SK-N-SH (cell line): ENCODE results near the gene EHMT2. TPM values are rescaled to one million over a fixed set of nuclear protein-coding genes. Genes with fewer than 3 reads are reported as not detected.

ENCODE experiments used
- CTCF ChIA-PET: fragments of 300-600, 350-600 bp; formaldehyde crosslinking; extraction: SDS; loops from one replicate; lab custom pipeline; 2021; lab: Yijun Ruan, JAX
- POLR2A ChIA-PET: fragments of 350-600 bp; sonication (Branson Sonifier 250); formaldehyde crosslinking; extraction: SDS; loops from one replicate; lab custom pipeline; 2020; ENCODE audit warnings: antibody characterized with exemption, inconsistent platforms; lab: Yijun Ruan, JAX
- DNase-seq: peaks from one replicate; pipeline ENCODE4 v3.0.0; 2012
- H2AFZ ChIP-seq: fragments of 200-600 bp; sonication (generic); 2 replicates; pipeline ENCODE4 v1.8.1; 2016; ENCODE audit warnings: antibody characterized with exemption, mild to moderate bottlenecking, low read depth
- H3F3A ChIP-seq: fragments of 200-600 bp; sonication (generic); replicated peaks from 2 replicates; pipeline ENCODE3; 2016; ENCODE audit warnings: antibody characterized with exemption, mild to moderate bottlenecking; ENCODE audit not compliant: insufficient read depth
- H3K27ac ChIP-seq, 2 experiments: fragments of 200-500 bp in 1 of 2; fragments of 200-600 bp in 1 of 2; sonication (Bioruptor generic) in 1 of 2; sonication (generic), shearing (Covaris generic) in 1 of 2; 2 replicates each; pipeline versions ENCODE4 v1.5.1 to v1.6.1; 2014 to 2016; ENCODE audit warnings: low read depth in 2 of 2, inconsistent platforms in 1 of 2, low read length in 1 of 2, mild to moderate bottlenecking in 1 of 2, mixed read lengths in 1 of 2
- H3K27me3 ChIP-seq: fragments of 200-600 bp; sonication (generic), shearing (Covaris generic); 2 replicates; pipeline ENCODE4 v1.6.1; 2016; ENCODE audit warnings: mixed run types; ENCODE audit not compliant: insufficient read depth
- H3K36me3 ChIP-seq, 2 experiments: fragments of 200-500 bp in 1 of 2; fragments of 200-600 bp in 1 of 2; sonication (Bioruptor generic) in 1 of 2; sonication (generic) in 1 of 2; replicated peaks in 1 of 2; 2 replicates each; pipeline versions ENCODE3 to v1.5.1; 2014 to 2016; ENCODE audit warnings: low read length in 1 of 2, mild to moderate bottlenecking in 1 of 2; ENCODE audit not compliant: insufficient read depth in 2 of 2, control insufficient read depth in 1 of 2
- H3K4me1 ChIP-seq, 2 experiments: fragments of 200-500 bp in 1 of 2; fragments of 200-600 bp in 1 of 2; sonication (Bioruptor generic) in 1 of 2; sonication (generic), shearing (Covaris generic) in 1 of 2; 2 replicates each; pipeline versions ENCODE4 v1.5.1 to v1.6.1; 2014 to 2016; ENCODE audit warnings: low read depth in 1 of 2, low read length in 1 of 2, mixed run types in 1 of 2; ENCODE audit not compliant: insufficient read depth in 2 of 2, control insufficient read depth in 1 of 2
- H3K4me2 ChIP-seq: fragments of 200-600 bp; sonication (generic), shearing (Covaris generic); 2 replicates; pipeline ENCODE4 v1.6.1; 2017; ENCODE audit warnings: mixed run types
- H3K4me3 ChIP-seq, 2 experiments: fragments of 200-500 bp in 1 of 2; fragments of 200-600 bp in 1 of 2; sonication (Bioruptor generic) in 1 of 2; sonication (generic), shearing (Covaris generic) in 1 of 2; 2 replicates each; pipeline versions ENCODE4 v1.5.1 to v1.8.1; 2014 to 2016; ENCODE audit warnings: low read depth in 2 of 2, inconsistent platforms in 1 of 2, low read length in 1 of 2, mild to moderate bottlenecking in 1 of 2, mixed read lengths in 1 of 2, moderate library complexity in 1 of 2
- H3K79me2 ChIP-seq: fragments of 200-600 bp; sonication (generic); 2 replicates; pipeline ENCODE4 v1.8.1; 2017; ENCODE audit warnings: mild to moderate bottlenecking; ENCODE audit not compliant: insufficient read depth
- H3K9ac ChIP-seq: fragments of 200-600 bp; sonication (generic); 2 replicates; pipeline ENCODE4 v1.6.1; 2017; ENCODE audit warnings: mixed run types
- H3K9me2 ChIP-seq: fragments of 200-600 bp; sonication (generic); 2 replicates; pipeline ENCODE4 v1.6.1; 2017; ENCODE audit warnings: mixed run types
- H3K9me3 ChIP-seq: fragments of 200-600 bp; sonication (generic); 2 replicates; pipeline ENCODE4 v1.6.1; 2017; ENCODE audit warnings: mixed run types, mild to moderate bottlenecking, moderate library complexity
- H4K20me1 ChIP-seq: fragments of 200-600 bp; sonication (generic); 2 replicates; pipeline ENCODE4 v1.6.1; 2017; ENCODE audit warnings: mild to moderate bottlenecking, mixed run types; ENCODE audit not compliant: insufficient read depth
- EZH2phosphoT487 ChIP-seq: fragments of 200-600 bp; sonication (generic); IDR thresholded peaks from 2 replicates; pipeline ENCODE4 v1.6.1; 2017; ENCODE audit warnings: low read depth, mixed run types, mild to moderate bottlenecking, antibody characterized with exemption, moderate library complexity, borderline replicate concordance
- FOSL2 ChIP-seq: IDR thresholded peaks from 2 replicates; pipeline ENCODE4 v1.4.0; 2012; ENCODE audit warnings: low read depth, mild to moderate bottlenecking, moderate library complexity, borderline replicate concordance
- FOXJ3 ChIP-seq: sonication (generic); formaldehyde crosslinking; IDR thresholded peaks from 2 replicates; pipeline ENCODE4 v1.5.1; 2020; ENCODE audit warnings: mild to moderate bottlenecking, missing genetic modification reagents
- FOXM1 ChIP-seq: IDR thresholded peaks from 2 replicates; pipeline ENCODE4 v1.4.0; 2012; ENCODE audit warnings: low read depth, mild to moderate bottlenecking
- JUND ChIP-seq: IDR thresholded peaks from 2 replicates; pipeline ENCODE4 v1.4.0; 2012
- MEF2A ChIP-seq: IDR thresholded peaks from 2 replicates; pipeline ENCODE4 v1.4.0; 2012; ENCODE audit warnings: low read depth, borderline replicate concordance
- MXI1 ChIP-seq: IDR thresholded peaks from 2 replicates; pipeline ENCODE4 v1.6.1; 2012; ENCODE audit warnings: mild to moderate bottlenecking, low read depth, low read length, improper control_type of control experiment
- NFIC ChIP-seq: IDR thresholded peaks from 2 replicates; pipeline ENCODE4 v1.4.0; 2012; ENCODE audit warnings: borderline replicate concordance
- POLR2AphosphoS5 ChIP-seq: IDR thresholded peaks from 2 replicates; pipeline ENCODE4 v1.6.1; 2012; ENCODE audit warnings: low read depth, low read length
- RFX5 ChIP-seq: IDR thresholded peaks from 2 replicates; pipeline ENCODE4 v1.6.1; 2012; ENCODE audit warnings: mild to moderate bottlenecking, improper control_type of control experiment, low read length
- TCF12 ChIP-seq: IDR thresholded peaks from 2 replicates; pipeline ENCODE4 v1.4.0; 2012
- TEAD4 ChIP-seq: IDR thresholded peaks from 2 replicates; pipeline ENCODE4 v1.4.0; 2012; ENCODE audit warnings: mild to moderate bottlenecking, borderline replicate concordance; ENCODE audit not compliant: insufficient read depth
- WGBS: methylation state at CpG from one replicate; pipeline ENCODE4 v1.1.6; 2017; ENCODE audit warnings: low lambda C conversion rate; 5-methylcytosine and 5-hydroxymethylcytosine counted together
- polyA plus RNA-seq, 3 experiments: library from polyadenylated mRNA; depleted of rRNA; stranded (reverse); fragments of >200 nt; gene quantifications; 2 replicates each; pipeline ENCODE4 v1.2.3, GENCODE V29; 2012
- TF ChIP-seq, protein P1 (sequence below): fragments of 150-350 bp; IDR thresholded peaks from 2 replicates; pipeline ENCODE4 v1.6.1; 2017; ENCODE audit warnings: antibody characterized with exemption, low read length, low read depth, borderline replicate concordance
- TF ChIP-seq, protein P2 (sequence below): fragments of 150-350 bp; IDR thresholded peaks from 2 replicates; pipeline ENCODE4 v1.6.1; 2016; ENCODE audit warnings: mild to moderate bottlenecking, low read depth, low read length
- TF ChIP-seq, protein P3 (sequence below): fragments of 200-600 bp; sonication (generic); IDR thresholded peaks from 2 replicates; pipeline ENCODE4 v1.6.1; 2017; ENCODE audit warnings: antibody characterized with exemption, mild to moderate bottlenecking, moderate library complexity

Gene EHMT2
- polyA plus RNA-seq, 1 of the 3 experiments (the other 2 are of a cell fraction): 72.0 TPM

DNA sequence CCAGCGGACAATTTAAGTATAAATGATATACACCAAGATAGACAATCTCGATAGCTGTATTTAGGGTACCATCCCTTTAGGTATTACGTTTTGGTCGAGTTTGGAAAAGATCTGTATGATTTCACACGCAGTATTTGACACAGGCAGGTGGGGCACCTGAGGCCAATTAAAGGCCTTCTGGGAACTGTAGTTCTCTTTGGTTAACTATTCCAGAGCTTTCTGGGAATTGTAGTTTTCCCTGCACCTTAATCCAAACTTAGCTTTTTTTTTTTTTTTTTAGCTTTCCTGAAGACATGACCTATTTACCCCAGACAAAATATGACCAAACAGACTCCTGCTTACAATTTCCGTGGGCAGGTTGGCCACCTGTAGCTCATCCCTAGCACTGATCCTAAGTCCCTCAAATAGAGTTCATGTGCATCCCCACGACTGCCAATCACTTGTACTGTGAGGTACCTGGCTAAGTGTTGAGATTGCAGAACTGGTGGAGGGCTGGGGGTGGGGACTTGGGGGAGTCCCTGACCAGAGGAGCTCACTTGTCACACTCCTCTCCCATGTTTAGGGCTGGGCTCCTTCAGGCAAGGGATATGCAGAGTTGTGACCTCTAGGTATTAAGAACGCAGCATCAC, 999 bp upstream of the EHMT2 start (continued):
- TF ChIP-seq JUND (no peak), TEAD4 (no peak), RFX5 (no peak), MXI1 (no peak; the same call in 1 of the 2 replicates), EZH2phosphoT487 (no peak), POLR2AphosphoS5 (peak; percentile 44; the same call in 1 of the 2 replicates), TCF12 (peak; percentile 33; the same call in 1 of the 2 replicates), FOXM1 (no peak), FOSL2 (no peak)
- TF ChIP-seq, protein P1, sequence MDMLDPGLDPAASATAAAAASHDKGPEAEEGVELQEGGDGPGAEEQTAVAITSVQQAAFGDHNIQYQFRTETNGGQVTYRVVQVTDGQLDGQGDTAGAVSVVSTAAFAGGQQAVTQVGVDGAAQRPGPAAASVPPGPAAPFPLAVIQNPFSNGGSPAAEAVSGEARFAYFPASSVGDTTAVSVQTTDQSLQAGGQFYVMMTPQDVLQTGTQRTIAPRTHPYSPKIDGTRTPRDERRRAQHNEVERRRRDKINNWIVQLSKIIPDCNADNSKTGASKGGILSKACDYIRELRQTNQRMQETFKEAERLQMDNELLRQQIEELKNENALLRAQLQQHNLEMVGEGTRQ: no peak
- TF ChIP-seq, protein P2, sequence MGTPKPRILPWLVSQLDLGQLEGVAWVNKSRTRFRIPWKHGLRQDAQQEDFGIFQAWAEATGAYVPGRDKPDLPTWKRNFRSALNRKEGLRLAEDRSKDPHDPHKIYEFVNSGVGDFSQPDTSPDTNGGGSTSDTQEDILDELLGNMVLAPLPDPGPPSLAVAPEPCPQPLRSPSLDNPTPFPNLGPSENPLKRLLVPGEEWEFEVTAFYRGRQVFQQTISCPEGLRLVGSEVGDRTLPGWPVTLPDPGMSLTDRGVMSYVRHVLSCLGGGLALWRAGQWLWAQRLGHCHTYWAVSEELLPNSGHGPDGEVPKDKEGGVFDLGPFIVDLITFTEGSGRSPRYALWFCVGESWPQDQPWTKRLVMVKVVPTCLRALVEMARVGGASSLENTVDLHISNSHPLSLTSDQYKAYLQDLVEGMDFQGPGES: no peak
- TF ChIP-seq, protein P3, sequence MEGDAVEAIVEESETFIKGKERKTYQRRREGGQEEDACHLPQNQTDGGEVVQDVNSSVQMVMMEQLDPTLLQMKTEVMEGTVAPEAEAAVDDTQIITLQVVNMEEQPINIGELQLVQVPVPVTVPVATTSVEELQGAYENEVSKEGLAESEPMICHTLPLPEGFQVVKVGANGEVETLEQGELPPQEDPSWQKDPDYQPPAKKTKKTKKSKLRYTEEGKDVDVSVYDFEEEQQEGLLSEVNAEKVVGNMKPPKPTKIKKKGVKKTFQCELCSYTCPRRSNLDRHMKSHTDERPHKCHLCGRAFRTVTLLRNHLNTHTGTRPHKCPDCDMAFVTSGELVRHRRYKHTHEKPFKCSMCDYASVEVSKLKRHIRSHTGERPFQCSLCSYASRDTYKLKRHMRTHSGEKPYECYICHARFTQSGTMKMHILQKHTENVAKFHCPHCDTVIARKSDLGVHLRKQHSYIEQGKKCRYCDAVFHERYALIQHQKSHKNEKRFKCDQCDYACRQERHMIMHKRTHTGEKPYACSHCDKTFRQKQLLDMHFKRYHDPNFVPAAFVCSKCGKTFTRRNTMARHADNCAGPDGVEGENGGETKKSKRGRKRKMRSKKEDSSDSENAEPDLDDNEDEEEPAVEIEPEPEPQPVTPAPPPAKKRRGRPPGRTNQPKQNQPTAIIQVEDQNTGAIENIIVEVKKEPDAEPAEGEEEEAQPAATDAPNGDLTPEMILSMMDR: no peak

DNA sequence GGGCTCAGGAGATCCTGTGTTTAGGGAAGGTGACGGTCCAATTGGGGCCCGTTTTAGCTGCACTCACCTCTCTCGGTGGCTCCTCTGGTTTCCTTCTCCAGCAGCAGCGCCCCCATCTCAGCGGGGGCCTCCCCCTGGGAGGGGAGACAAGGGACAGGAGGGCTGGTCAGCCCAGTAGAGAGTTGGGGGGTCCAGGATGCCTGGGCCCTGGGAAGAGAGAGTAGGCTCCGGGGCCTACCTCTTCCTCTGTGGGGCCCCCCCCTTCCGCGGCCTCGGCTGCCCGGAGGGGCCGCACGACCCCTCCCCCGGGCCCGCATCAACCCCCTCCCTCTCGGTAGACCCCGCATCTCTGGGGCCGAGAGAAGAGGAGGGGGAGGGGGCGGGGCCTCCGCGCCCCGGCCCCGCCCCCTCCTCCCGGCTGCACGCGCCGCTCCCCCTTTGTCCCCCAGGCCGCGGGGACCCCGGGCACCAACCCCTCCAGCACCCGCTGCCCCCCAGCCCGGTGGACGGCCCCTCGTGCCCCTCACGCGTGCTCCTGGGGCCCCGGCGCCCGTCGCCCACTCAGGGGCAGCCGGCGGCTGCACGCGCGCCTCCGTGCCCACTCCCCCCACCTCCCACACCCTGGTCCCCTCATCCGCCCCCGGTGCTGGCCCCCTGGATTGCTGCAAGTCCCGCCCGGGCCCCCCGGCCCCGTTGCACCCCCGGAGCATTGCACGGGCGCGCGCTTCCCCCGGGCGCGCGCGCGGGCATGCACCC, 464 bp downstream of the EHMT2 start:
- Histone ChIP-seq H4K20me1 (no peaks in the 10 kb centered on the region), H3K9me3 (no peaks in the 10 kb centered on the region), H3K27me3 (no peaks in the 10 kb centered on the region), H2AFZ (peak overlapping the region; percentile 59; the same call in 1 of the 2 replicates), H3K79me2 (peaks cover 20% of the 10 kb centered on the region; the same call in 1 of the 2 replicates), H3F3A (peaks cover 6% of the 10 kb centered on the region), H3K4me1 (peaks cover 5 to 34% of the 10 kb centered on the region in 2 experiments), H3K4me2 (peak overlapping the region; percentile 87), H3K27ac (peak overlapping the region in 1 of 2 experiments; percentile 80; a peak in 2 of 4 replicates), H3K36me3 (peaks cover 24 to 29% of the 10 kb centered on the region in 2 experiments), H3K9me2 (no peaks in the 10 kb centered on the region), H3K4me3 (peak overlapping the region; percentile 89 to 94), H3K9ac (peak overlapping the region; percentile 76)
- ChIA-PET CTCF (interaction anchor here (0.8 to 1.6 kb wide), 8 partner anchors 8 to 351 kb away, joined by 3 to 8 read pairs (median 3); partner anchors contain the start of genes ATP6V1G2 and DDAH2), POLR2A (interaction anchor here (0.6 to 1.8 kb wide), 7 partner anchors 23 to 232 kb away, joined by 3 to 5 read pairs (median 3); partner anchors contain the start of genes HSPA1A, HSPA1L, MSH5 and NEU1)
- 6% methylated on average over 35 of the region's 62 CpGs for WGBS
- no peak for TF ChIP-seq FOXM1
- no peak for TF ChIP-seq JUND
- no peak for TF ChIP-seq MXI1
- TF ChIP-seq FOXJ3: no peak
- TF ChIP-seq, protein P1: no peak
- no peak for TF ChIP-seq FOSL2
- TF ChIP-seq EZH2phosphoT487: no peak
- no peak for TF ChIP-seq MEF2A
- no peak for TF ChIP-seq NFIC
- TF ChIP-seq RFX5: no peak
- peak; percentile 90 for DNase-seq
